HL-60 (cell line): Measurements from ENCODE around the gene OR2F2.

Experiments used
- POLR2AphosphoS5 ChIP-seq: IDR thresholded peaks from 2 replicates; pipeline ENCODE4 v1.6.1; 2012; ENCODE audit warnings: low read depth
- SPI1 ChIP-seq: IDR thresholded peaks from 2 replicates; pipeline ENCODE4 v1.6.1; 2012; ENCODE audit warnings: low read depth, mild to moderate bottlenecking, borderline replicate concordance
- TF ChIP-seq, protein P1 (sequence below): IDR thresholded peaks from one replicate; pipeline ENCODE4 v1.5.1; 2011; ENCODE audit warnings: low read length, control low read depth, inconsistent platforms; ENCODE audit not compliant: insufficient read depth
- TF ChIP-seq, protein P2 (sequence below): IDR thresholded peaks from 2 replicates; pipeline ENCODE4 v1.6.1; 2012; ENCODE audit warnings: low read depth; ENCODE audit not compliant: insufficient replicate concordance

DNA sequence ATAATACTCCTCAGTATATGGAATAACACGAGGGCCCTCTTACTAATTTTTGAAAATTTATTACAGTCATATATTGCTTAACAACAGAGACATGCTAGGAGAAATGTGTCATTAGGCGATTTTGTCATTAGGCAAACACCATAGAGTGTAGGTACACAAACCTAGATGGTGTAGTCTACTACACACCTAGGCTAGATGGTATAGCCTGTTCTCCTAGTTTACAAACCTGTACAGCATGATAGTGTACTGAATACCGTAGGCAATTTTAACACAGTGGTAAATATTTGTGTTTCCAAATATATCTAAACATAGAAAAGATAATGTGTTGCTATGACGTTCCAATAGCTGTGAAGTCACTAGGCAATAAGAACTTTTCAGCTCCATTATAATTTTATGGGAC, 32.4 kb downstream of the OR2F2 start:
- TF ChIP-seq, protein P1, sequence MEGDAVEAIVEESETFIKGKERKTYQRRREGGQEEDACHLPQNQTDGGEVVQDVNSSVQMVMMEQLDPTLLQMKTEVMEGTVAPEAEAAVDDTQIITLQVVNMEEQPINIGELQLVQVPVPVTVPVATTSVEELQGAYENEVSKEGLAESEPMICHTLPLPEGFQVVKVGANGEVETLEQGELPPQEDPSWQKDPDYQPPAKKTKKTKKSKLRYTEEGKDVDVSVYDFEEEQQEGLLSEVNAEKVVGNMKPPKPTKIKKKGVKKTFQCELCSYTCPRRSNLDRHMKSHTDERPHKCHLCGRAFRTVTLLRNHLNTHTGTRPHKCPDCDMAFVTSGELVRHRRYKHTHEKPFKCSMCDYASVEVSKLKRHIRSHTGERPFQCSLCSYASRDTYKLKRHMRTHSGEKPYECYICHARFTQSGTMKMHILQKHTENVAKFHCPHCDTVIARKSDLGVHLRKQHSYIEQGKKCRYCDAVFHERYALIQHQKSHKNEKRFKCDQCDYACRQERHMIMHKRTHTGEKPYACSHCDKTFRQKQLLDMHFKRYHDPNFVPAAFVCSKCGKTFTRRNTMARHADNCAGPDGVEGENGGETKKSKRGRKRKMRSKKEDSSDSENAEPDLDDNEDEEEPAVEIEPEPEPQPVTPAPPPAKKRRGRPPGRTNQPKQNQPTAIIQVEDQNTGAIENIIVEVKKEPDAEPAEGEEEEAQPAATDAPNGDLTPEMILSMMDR: no peak
- TF ChIP-seq SPI1 (no peak), POLR2AphosphoS5 (no peak)
- TF ChIP-seq, protein P2, sequence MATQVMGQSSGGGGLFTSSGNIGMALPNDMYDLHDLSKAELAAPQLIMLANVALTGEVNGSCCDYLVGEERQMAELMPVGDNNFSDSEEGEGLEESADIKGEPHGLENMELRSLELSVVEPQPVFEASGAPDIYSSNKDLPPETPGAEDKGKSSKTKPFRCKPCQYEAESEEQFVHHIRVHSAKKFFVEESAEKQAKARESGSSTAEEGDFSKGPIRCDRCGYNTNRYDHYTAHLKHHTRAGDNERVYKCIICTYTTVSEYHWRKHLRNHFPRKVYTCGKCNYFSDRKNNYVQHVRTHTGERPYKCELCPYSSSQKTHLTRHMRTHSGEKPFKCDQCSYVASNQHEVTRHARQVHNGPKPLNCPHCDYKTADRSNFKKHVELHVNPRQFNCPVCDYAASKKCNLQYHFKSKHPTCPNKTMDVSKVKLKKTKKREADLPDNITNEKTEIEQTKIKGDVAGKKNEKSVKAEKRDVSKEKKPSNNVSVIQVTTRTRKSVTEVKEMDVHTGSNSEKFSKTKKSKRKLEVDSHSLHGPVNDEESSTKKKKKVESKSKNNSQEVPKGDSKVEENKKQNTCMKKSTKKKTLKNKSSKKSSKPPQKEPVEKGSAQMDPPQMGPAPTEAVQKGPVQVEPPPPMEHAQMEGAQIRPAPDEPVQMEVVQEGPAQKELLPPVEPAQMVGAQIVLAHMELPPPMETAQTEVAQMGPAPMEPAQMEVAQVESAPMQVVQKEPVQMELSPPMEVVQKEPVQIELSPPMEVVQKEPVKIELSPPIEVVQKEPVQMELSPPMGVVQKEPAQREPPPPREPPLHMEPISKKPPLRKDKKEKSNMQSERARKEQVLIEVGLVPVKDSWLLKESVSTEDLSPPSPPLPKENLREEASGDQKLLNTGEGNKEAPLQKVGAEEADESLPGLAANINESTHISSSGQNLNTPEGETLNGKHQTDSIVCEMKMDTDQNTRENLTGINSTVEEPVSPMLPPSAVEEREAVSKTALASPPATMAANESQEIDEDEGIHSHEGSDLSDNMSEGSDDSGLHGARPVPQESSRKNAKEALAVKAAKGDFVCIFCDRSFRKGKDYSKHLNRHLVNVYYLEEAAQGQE: no peak
